Medulla oblongata (tissue), 1 donor: ENCODE data around the gene TM9SF3.

ENCODE experiments used
- DNase-seq: peaks from one replicate; pipeline ENCODE4 v3.0.0-alpha.2; 2015; ENCODE audit errors: extremely low spot score

The TM9SF3 gene

DNA sequence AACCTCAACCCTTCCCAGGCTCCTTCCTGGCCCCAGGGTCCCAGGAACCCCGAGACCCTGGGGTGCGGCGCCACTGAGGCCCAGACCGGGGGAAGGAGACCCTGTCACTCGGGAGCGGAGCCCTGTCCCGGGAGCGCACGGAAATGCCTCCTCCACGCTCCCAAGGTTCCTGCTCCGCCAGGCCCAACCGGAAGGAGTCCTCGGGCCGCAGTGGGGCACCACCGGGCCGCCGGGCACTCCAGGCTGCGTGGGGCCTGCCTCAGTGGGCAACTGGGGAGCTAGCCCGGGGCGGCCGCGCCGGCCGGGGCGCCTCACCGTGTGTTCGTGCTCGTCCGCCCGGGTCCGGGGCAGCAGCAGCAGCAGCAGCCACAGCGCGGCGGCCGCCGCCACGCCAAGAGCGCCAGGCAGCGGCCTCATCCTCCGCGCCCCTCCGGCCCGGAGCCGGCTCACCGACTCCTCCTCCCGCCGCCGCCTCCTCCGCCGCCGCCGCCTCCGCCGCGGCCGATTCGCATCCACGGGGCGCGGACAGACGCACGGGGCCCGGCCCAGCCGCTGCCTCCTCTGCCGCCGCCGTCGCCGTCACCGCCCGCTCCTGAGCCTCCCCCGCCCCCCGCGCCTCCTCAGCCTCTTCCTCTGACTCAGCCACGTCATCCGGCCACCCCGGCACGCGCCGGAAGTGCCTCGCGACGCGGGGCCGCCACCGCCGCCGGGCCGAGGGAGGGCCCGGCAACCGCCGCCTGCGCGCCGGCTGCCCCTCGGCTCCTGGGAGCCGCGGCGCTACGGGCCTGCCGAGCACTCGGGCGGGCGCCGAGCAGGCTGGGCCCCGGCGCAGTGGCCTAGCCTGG, at the start of gene TM9SF3:
Gene TM9SF3 (minus strand): TSS at position 594 of the 845 bp plus-strand sequence. CDS start 177 bp downstream, at position 417.
- peak; percentile 89 for DNase-seq

DNA sequence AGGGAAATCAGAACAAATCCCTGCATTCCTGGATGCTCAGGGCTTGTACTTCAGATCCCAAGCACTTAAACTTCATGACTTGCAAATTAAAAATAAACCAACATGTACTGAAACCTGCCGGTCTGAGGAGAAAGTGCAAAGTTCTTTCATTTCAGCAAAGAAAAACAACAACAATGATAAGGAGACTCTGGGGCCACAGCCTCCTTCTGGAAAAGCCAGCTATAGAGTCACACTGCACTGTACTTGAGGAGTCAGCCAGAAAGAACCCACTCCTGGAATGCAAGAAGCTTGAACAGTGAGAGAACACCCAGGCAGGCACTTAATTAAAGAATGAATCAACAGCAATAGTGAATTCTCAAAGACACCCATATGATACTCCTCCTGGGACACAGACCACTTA, 49.7 kb upstream of the TM9SF3 start:
- no peak for DNase-seq

DNA sequence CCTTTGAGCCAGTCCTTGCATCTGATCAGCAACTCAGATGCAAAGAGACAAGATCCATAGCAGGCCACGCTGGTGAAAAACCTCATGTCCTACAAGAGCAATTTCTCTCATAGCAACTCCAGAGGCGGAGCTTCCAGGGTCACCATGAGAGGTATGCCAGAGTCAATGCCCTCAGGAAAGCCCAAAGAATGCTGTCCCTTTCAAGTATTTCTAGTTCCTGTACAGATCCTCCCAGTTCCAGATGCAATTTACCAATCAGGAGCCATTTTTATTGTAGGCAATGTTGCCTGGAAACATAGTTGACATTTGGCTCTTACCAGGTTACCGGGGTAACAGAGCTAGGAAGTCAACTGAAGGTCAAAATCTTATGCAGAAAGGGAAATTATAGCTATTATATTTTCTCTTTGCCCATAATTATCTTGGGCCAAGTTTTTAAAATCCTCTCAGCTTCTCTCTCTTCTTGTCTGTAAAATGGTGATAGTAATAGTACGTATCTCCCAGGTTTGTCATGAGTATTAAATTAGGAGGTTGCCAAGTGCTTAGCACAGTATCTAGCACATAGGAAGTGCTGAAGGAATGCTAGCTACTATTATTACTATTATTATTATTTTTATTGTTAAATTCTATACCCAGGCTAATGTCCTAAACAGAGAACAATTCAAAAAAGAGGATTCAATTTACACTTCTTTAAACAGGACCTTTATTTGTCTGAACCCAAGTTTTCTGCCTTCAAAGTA, 46.3 kb upstream of the TM9SF3 start:
- DNase-seq, result no peak

DNA sequence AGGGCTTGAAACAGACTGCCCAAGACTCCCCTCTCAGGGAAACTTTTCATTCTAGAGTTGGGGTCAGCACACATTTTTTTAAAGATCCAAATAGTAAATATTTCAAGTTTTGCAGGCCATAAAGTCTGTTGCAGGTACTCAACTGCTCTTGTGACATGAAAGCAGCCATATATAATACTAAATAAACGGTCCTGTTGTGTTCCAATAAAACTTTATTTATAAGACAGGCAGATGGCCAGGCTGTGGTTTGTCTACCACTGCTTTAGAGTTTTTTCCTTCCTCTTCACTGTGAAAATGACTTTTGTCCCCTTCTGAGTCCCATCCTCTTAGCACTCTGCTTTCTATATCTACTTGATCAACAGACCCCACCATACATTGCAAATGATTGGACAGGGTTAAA, 40.5 kb upstream of the TM9SF3 start:
- DNase-seq, result no peak

DNA sequence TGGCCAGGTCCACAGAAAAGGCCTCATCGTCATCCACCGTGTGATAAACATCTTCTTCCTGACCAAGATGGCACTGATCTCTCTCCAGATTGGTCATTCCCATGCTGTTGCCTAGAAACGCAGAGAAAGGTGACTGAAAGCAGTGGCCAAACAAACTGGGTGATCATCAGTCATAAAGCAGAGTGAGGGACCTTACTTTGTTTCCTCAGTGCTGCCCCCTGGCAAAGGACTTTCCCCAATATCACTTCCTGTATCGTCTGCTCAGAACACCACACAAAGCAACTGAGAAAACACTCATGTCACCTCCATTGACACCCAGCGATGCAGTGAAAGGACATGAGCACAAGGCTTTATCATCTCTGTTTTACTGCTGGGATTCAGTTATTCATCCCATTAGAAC, 40.0 kb upstream of the TM9SF3 start:
- no peak for DNase-seq

DNA sequence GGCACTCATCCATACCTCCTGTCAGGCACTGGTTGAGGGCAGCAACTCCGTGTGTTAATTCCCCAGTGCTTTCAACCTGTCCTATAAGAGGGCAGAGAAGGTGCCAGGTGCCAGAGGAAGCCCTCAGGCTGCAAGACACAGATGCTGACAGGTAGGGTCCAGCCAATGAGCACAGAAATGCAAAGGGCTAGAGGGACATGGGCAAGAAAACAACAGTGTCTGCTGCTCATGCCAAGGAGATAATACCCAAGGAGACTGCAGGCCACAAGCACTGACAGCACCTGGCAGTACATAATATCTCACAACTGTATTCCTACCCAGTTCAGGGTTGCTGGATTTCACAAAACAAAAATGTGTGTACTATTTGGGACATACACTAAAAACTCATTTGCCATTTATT, 38.4 kb upstream of the TM9SF3 start:
- no peak for DNase-seq

DNA sequence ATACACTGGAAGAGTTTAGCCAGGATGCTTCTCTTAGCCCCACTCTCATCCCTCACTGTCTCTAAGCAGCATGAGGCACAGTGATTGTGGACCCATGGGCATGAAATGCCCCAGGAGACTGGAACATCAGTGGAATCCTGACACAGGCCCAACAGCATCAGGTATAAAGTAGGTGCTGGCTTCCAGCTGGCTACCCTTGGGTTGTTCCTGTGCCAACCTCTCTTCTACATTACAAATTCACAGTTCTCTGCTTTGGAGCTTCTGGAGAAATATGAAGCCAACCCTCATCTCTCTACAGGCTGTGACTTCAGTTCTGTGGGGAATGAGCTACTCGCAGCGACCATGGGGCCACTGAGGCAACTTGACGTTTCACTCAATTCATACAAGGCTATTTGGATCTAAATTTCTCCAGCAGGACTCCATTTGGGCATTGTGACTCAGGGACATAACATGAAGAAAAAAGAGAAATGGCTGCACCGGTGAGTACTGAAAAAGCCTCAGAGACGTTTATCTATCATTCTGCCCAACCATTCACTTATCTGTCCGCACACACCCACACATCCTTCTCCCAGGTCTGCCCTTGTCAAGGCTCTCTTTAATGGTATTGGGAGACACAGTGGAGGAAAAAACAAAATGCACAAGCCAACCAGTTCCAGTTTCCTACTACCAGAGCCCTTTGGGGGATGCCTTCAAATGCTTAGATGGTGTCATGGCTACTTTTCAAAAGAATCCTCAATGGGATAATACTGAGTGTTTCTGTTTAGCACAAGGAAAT, 35.4 kb upstream of the TM9SF3 start:
- DNase-seq, result peak; percentile 29

DNA sequence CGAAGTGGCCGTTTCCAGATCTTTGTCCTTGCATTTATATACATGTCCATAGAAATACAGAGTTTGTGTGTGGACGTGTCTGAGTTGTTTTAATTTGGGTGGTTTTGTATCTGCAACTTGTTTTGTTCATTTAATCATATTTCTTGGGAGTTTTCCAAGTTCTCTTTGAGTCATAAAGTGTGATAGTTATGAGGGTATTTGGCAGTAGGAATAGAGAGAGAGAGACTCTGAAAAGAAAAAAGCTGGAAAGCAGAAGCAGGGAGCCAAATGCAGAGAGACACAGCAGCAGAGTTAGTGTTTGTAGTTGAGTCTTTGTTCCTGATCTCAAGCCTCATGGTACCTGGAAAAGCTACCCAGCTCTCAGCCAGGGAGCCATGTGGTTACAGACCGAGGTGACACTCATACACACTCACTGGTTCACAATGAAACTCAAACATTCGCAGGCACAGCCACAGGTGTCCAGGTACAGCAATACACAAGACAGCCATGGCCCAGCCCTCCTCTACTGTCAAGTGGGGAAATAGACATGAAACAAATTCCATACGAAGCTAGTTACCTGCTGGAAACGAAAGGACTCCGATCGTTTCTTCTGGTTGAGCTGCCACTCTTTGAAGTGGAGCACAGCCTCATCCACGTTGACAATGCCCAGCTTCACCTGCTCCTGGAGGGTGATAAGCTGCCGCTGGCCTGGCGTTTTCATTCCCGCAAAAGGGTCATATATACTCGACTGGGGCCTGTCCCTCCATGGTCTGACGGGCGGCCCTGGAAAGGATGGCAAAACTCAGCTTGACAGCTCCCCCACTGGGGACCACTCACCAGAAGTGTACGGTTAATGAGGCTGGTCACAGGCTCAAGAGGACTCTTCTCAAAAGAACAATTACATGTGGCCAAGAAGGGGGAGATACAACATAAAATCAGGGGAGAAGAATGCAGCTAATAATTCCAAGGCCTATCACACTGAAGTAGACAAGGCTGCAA, 33.3 kb upstream of the TM9SF3 start:
- DNase-seq, result no peak

DNA sequence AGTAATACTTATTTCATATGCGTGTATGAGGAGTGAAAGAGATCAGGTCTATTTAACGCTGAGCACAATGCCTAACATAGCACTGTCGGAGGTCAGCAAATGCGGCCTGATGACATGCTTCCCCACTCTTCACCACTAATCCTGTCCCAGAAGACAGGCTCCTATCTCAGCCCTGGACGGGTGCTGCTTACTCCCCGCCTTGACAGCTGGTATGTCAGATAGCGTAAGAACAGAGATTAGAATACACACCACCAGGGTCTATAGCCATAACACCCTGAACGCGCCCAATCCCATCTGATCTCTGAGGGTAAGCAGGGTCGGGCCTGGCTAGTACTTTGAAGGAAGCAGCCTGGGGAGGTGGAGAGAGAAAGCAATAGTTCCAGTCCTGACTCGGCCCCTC, 32.3 kb upstream of the TM9SF3 start:
- no peak for DNase-seq

DNA sequence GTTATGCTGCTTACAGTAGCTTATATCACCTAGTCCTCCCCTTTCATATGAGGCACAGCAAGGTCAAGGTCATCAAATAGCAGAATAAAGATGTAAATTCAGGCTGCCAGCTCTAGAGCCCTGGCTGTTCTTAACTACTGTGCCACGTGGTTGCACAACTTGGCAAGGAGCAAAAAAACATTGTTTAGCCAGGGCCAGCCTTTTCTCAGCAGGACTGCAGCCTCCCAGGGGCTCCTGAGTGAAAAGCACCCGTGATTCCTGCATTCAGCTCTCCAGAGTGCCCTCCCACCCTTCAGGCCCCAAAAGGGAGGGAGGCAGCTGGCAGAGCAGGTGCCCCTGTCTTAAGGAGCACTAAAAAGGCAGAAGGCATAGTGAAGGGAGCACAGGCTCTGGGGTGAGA, 31.8 kb upstream of the TM9SF3 start:
- peak; percentile 90 for DNase-seq

DNA sequence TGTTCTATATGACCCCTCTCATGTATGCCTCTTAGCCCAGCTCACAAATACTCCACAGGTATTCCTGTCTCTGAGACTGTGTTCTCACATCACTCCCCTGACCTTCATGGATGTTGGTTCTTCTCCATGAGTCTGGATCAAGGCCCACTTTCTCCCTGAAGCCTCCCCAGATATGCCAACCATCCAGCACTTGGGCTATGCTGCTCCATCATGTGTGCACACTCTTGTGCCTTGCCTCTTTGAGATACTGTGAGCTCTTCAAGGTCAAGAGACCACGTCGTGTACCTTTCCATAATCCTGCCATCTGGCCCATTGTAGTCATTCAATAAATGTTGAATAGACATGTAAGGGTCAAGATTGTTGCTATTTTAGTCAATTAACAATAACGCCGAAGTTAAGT, 30.1 kb upstream of the TM9SF3 start:
- no peak for DNase-seq

DNA sequence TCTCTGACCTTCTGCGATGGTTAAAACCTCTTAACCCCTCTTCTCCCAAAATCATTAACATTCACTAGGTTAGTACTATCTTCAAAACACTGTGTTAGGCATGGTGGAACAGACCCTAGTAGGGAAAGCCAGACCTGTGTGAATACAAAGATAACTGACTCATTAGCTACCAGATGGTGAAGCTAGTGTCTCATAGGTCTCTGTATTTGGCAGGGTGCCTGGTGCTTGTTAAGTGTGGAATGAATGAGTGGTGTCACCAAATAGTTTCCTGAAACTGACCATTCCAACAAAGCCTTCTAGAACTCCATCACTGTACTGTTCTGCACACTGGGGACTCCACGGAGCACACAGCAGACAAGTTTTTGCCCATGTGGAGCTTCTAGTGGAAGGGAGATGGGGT, 27.7 kb upstream of the TM9SF3 start:
- DNase-seq, result no peak

DNA sequence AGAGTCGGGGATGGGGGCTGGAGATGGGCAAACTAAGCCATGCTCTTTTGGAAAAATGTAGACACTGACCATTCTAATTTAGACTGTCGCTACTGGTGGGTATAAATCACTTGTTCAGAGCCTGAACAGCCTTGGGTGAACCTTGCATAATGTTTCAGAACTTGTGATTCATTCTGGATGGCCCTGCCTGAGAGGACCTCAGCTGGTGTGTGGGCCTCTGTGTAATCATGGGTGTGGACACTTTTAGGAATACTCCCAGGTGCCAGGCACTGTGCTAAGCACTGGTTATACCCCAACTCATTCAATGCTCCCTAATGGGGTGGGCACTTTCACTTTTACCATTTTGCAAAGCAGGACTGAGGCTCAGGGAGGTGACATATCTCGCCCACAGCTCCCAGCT, 26.8 kb upstream of the TM9SF3 start:
- DNase-seq, result no peak

DNA sequence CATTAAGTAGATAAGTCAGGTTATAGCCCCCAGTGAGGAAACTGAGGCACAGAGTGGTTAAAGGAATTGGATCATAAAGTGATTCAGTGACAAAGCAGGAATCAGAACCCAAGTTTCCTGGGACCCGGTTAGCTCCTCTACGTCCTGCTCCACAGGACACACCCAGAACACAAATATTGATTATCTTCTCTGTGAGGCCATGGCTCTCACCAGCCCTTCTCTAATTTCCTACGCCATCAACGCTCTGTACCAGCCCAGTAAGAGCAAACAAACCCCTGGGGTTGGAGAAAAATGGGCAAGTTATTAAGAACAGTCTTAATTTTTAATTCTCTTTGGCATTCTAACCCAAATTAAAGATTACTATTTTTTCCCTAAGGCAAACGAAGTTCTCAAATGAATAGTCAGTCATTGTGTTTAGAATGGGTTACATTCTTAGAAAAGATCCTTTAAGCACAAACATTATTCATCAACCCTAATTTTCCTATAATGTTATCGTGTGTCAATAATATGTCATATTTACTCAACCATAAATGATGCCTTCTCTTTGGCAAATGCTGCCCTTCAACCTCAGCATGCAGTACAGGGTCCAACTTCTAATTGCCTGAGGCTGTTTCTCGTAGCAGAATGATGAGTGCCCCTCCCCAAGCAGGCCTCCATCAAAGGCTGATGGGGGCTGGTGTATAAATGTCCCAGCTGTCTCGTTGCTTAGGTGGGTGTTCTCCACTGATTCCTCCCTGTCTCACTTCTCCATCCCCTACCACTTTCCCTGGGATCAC, 25.4 kb upstream of the TM9SF3 start:
- no peak for DNase-seq

DNA sequence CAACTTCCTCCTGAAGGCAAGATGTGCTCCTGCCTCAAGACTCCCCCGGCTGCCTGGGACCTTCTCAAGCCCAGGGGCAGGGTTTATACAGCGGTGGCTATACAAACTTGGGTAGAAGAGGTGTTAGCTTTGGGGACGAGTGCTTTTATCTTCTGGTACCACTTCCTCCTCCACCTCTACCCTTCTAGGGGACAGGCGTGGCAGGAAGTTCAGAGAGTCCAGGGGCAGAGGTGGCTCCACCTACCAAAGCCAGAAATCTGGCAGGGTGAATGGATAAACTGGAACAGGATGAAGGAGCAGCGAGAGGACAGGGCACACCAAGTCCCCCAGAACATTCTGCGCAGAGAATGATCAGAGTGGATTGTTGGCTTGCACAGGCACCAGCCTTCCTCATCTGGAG, 24.0 kb upstream of the TM9SF3 start:
- DNase-seq, result no peak

DNA sequence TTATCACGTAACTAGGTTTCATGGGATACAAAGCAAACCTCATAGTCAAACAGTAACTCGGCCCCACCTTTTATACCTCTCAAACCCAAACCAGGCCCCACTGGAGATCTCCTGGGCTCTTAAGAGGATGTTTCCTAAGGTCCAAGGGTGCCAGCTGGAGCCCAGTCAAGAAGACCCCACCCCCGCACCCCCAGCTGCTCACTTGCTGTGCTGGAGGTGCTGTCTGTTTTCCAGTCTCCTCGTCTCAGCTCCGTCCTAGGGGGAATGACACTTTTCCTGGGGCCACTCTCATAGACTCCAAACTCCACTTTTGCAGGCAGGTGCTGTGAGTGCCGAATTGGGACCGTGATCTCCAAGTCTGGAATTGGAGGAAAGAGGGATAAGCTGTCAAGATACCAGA, 22.7 kb upstream of the TM9SF3 start:
- no peak for DNase-seq

DNA sequence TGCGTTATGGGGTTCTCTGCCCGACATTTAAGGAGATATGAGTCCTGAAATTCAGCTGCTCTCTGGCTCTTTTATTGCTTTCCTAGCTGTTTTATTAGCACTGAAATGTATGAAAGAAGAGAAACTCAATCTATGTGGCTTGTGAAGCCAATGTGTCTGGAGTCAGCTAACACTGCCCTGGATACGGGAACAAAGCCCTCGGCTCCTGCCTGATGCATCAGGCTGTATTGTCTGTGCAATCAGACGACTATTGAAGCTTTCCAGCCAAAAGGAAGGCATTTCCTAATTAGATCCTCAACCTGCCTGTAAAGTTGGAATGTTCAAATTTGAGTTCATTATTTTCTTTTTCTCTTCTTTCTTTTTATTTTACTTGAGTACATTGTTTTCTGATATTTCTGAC, 22.0 kb upstream of the TM9SF3 start:
- no peak for DNase-seq

DNA sequence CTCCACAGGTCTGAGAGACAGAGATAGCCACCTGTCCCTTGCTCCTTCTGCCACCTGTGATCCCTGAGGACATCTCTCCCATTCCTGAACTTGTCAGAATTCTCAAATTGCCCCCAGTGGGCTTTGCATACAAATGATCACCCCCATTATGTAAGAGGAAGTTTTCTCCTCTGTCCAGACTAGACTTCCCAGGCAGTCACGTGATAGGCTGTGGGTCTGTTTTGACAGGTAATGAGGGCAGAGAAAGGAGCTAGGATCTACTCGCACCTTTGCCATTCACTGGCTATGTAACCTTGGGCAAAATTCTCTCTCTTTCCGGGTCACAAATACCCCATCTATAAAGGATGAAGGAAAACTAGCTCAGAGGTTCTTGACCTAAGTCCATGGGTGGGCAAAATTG, 21.4 kb upstream of the TM9SF3 start:
- DNase-seq, result no peak

DNA sequence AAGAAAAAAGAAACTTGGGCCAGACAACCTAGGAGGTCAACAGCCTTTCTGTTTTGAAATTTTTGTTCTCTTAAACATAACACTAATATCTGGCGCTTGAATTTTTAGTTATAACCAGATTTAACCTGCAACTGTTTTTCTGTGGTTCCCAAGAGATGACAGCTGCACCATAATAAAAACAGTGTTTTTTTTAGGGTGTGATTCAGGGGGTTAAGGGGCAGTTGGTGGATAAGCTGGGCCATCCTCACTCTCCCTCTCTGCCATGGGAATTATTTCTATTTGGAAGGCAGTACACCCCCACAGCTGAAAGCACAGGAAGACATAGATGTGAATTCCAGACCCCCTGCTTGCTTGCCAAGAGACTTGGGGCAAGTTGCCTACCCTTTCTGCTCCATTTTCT, 20.1 kb upstream of the TM9SF3 start:
- no peak for DNase-seq

DNA sequence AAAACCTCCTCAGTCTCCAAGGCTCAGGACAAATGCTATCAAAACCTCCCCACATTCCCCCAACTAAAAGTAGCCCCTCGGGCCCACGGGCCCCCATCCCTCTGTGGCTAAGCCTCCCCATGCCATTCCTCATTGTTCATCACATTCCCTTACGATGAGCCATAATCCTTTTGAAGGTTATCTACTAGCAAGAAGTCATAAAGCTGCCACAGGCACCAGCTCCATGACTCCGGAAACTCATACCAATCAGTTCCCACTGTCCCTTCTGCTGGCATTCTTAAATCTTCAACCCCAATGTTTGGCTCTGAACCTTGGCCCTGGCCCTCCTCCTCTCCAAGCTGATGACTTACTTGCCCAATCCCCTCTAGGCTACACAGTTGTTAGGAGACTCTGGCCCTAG, 19.4 kb upstream of the TM9SF3 start:
- no peak for DNase-seq

DNA sequence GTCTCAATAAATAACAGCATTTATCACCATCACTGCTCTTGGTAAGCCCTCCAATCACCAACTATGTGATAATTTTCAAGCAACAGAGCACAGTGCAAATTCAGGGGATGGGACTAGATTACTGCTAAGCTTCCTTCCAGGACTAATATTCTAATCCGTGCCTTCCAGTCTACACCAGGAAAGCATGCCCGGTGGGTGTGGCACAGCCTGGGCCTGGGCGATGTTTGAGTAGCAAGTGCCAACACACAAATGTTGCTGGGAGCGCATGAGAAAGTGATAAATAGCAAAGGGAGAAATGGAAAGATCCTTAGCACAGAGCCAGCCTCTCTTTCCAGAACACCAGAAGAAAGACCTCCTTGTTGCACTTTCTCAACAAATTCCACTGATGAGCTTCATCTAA, 13.5 kb upstream of the TM9SF3 start:
- DNase-seq, result no peak
